Measurements from ENCODE around the gene PEX16.

GRCh38 chr11:45927332-45927683 is 9.6 kb upstream of the PEX16 start:
- no peak for TF ChIP-seq CTCF (IDR thresholded peaks at IDR 0.05; ENCODE audit: low read depth, low read length, poor library complexity, severe bottlenecking)
- no peak for TF ChIP-seq EZH2phosphoT487 (IDR thresholded peaks at IDR 0.05; ENCODE audit: borderline replicate concordance, low read length)
